Stimulated activated CD8-positive, alpha-beta memory T cell treated with anti-CD3 and anti-CD28 coated beads, Interleukin-15, amount 100 ng/mL, for 1 hour (primary cell): Measurements from ENCODE around the gene HPS4.

Experiments used
- DNase-seq: peaks from one replicate; pipeline ENCODE4 v3.0.0-alpha.2; 2020; ENCODE audit warnings: low read depth

The HPS4 gene

GRCh38 chr22:26463688-26464087 is 19.9 kb downstream of the HPS4 start:
- no peak for DNase-seq

GRCh38 chr22:26463101-26463661 is 20.4 kb downstream of the HPS4 start:
- DNase-seq: no peak

DNA sequence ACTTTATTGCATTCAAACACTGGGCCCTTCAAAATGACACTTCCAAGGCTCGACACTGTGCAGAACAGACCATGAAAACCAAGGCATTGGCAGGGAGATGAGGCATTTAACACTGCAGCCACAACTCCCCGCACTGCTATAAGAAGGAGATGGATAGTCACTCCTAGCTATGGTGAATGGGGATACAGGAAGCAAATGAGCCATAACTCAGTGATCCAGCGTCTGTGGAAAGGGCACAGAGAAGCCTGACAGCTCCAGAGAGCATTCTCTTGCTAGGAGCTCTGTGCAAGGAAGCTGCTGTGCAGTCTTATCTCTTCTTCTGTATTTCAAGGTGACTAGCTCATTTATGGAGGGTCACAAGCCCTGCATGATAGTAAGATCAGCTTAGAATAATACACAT is 20.9 kb downstream of the HPS4 start:
- DNase-seq: no peak

GRCh38 chr22:26462051-26462450 is 21.5 kb downstream of the HPS4 start:
- no peak for DNase-seq

DNA sequence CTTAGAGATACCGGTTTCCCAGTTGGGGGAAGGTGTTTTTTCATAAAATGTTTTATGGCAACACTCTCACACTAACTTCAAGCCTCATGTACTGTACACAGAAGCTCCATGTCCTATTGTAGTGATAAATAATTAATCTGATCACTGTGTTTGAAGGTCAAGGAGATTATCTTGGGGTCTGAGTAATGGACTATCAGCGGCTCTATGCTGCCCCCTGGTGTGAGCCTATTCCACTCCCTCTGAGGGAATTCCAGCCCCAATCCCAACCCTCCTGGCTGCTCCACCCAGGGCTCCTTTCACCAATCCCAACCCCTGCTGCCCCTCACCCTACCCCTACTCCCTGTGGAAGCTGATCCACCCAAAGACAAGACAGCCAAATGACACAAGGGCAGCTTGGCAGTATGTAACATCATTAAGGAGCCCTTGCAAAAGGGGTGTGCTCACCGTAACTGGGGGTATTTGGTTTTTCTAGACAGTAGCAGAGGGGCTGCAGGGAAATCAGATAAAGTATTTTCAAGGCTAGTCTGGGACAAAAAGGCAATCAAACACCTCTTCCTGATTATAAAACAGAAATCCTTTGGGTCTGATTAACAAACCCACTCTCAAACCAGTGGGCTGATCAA is 22.3 kb downstream of the HPS4 start:
- peak; percentile 15 for DNase-seq

DNA sequence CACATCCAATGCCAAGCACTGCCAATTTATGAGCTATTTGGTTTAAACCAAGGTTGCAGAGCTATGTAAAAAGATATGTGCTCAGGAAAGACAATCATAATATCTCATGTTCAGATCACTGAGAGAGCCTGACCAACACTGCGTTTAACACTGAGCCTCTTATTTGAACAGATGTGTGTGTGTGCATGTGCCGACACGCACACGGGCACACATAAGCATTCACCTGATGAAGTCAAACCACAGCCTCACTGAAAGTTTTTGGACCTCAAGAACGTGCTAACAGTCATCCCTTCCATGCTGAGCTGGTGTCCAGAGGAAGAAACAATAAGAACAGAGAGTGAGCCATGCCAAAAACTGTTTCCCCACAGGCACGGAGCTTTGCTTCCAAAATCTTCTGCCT is 23.4 kb downstream of the HPS4 start:
- no peak for DNase-seq

GRCh38 chr22:26457661-26458272 is 25.8 kb downstream of the HPS4 start:
- DNase-seq: no peak

- no peak for DNase-seq
Measured at GRCh38 chr22:26453812-26454500, 29.6 kb downstream of the HPS4 start.

GRCh38 chr22:26453216-26453615 is 30.4 kb downstream of the HPS4 start:
- DNase-seq: no peak

GRCh38 chr22:26452236-26453016 is 31.2 kb downstream of the HPS4 start:
- no peak for DNase-seq

DNA sequence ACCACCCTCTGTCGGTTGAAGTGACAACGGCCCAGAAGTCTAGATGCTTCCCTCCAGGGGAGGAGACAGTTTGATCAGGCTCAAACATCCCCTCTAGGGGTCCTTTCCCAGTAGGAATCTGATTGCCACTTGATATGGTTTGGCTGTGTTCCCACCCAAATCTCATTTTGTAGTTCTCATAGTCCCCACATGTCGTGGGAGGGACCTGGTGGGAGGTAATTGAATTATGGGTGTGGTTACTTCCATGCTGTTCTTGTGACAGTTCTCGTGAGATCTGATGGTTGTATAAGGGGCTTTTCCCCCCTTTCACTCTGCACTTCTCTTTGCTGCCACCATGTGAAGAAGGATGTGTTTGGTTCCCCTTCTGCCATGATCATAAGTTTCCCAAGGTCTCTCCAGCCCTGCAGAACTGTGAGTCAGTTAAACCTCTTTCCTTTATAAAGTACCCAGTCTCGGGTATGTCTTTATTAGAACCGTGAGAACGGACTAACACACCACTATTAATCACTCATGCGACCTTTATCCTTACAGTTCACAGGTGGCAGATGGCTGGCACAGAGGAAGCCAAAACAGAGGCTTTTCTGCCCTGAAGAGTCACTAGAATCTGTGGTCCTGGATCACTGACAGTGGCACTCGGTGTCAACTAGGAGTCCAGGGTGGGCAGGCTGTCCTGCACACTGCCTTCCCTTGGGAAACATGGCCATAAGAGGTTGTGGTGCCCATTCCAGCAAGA is 33.0 kb downstream of the HPS4 start:
- no peak for DNase-seq

- no peak for DNase-seq
Measured at GRCh38 chr22:26448941-26449340, 34.6 kb downstream of the HPS4 start.

DNA sequence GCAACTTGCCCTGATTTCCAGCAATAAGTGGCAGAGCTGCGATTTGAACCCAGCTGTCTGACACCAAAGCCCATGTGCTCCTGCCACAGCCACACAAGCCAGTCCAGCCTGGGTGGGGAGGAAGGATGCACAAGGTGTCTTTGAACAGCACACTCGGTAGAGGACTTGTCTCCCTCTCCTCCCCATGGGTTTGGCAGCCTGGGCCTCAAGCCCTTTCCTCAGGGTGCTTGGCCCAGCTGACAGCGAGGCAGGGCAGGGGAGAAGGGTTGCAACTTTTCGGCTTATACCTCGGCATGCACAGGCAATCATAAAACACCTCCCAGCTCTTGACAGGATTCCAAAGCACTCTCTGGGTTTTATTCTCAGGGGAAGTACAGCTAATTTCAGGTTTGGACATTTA is 35.2 kb downstream of the HPS4 start:
- no peak for DNase-seq

GRCh38 chr22:26447584-26448329 is 35.8 kb downstream of the HPS4 start:
- no peak for DNase-seq

GRCh38 chr22:26446808-26447515 is 36.6 kb downstream of the HPS4 start:
- no peak for DNase-seq

DNA sequence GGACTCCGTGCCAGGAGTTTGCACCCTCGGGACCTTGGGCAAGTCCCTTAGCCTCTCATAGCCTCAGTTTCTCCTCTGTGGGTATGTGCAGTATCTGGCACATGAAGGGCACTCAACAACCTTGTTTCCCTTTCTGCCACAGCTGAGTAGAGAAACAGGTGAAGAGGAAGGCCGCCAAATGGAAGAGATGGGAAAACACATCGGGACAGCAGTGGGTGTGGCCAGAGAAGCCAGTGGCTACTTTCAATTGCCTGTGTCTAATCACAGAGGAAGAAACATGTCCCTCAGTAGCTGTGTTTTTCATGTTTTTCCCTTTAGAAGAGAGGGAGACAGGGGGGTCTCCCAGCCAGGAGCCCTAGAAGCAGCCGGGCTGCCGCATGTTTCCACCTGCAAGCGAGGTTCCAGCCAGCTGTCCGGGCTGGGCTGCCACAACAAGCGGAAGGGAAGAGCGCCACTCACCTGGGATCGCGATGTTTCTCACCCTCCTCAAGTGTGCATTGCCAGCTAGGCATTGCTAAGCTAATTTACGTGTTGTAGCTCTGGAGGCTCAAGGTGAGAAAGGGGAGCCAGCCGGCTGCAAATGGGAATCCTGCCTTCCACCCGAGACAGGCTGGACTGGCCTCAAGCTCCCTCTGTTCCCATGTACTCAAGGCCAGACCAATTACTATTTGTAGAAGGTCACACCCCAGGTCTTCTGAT is 37.9 kb downstream of the HPS4 start:
- no peak for DNase-seq

- no peak for DNase-seq
Measured at GRCh38 chr22:26444777-26445176, 38.8 kb downstream of the HPS4 start.

DNA sequence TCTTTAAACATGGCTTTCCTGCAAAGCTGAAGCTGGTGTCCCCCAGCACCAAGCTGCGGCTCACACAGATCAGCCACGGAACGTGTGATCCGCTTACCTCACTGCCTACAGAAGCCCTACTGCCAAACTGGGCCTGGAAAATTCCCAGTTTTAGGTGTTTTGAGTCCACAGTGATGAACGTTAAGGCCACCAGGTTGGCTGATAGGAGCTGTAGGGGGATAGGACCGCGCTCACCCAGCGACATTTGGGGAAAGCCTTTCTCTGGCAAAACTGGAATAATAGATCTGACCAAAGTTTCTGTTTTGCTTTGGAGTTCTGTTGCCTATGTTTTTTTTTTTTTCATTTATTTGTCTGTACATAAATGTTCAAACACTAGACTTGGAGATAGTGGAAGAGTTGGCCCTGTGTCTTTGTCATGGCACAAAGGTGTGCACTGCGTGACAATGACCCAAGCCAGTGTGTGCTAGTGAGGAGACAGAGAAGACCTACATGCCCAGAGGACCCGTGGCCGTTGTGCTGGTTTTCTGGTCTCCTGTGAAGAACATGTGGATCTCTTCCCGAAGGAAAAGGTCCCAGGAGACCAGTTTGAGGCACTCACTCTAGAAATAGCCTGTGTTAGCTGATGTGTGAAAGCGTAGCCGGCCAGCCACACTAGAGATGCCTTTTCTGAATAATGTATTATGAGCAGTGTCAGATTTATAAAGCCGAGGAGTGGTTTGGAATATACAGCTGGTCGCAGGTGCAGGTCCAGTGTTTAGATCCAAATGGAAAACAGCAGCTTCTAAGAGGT is 39.5 kb downstream of the HPS4 start:
- DNase-seq: no peak
